HG03558 (cell line): ENCODE measurements around the gene DNAJC2.
"Not testable (repeated sequence)": the region's sequence is repeated elsewhere in the genome, so short reads cannot be mapped to it uniquely, and the experiment has no call there.

Source experiments
- ATAC-seq: cut with Tn5 transposase; IDR thresholded peaks from one replicate; pipeline ENCODE4 v1.9.1; 2021; ENCODE audit warnings: moderate number of reproducible peaks; ENCODE audit not compliant: unreplicated experiment; ENCODE audit errors: extremely low read depth

Gene DNAJC2

DNA sequence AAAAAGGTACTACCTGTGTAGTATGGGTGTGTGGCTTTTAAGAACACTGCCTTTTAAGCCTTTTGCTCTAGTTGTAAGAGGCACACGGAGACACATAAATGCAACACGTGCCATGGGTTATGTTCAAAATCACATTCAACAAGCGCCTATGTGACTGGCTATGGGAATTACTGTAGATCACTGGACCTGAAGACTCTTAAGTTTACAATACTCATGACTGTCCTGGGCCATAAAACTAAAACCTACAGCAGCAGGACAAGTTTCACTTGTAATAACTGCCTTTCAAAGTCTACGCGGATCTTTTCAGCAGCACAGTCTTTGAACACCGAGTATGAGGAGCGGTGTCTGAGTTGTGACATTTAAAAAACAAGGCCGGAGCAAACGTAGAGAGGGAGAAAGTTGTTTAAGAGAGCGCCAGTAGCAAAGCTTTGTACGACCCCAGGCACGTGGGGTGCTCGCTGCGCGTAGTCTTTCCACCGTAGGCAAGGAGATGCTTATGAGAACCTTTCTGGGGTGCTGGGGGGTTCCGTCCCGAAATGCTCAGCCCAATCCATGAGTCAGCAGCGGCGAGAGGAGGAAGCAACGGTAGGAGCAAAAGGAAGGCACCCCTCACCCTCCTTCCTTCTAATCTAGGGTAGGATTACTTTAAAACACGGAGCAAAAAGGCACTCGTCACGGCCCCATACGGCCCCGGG is 662 bp downstream of the DNAJC2 start:
- no peak for ATAC-seq

DNA sequence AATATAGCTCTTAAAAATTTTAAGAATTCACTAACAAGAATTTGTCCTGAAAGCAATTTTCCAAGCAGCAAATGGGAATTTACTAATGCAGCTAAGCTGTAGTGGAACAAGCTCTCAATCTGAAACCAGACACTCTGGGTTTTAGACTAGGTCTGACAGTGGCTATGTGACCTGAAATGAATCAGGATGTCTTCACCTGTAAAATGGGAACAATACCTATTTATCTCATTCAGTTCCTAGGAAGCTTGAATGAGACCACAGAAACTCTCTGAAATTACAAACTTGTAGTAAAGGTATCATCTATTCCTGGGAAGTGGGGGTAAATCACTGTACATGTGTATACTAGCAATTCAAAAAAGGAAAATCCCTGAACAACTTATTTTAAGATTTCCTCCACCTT is 1.2 kb downstream of the DNAJC2 start:
- ATAC-seq, result no peak

- no peak for ATAC-seq
Observed at GRCh38 chr7:103341466-103341865, 3.1 kb downstream of the DNAJC2 start.

DNA sequence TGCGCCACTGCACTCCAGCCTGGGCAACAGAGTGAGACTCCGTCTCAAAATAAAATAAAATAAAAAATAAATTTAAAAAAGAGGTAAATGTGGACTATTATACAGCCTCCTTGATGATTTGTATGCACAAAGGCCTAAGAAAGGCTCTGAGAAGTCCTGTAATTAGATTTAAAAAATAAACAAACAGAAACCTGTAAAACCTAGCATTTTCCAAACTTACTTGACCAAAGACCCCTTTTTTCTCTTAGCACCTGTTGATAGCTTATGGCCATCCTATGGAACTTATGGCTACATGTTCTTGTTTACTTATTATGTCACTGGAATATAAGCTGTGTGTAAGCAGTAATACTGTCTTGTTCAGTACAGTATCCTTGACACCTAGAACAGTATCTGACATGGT is 5.7 kb downstream of the DNAJC2 start:
- ATAC-seq, result no peak

- no peak for ATAC-seq
Observed at GRCh38 chr7:103336761-103337160, 7.8 kb downstream of the DNAJC2 start.

DNA sequence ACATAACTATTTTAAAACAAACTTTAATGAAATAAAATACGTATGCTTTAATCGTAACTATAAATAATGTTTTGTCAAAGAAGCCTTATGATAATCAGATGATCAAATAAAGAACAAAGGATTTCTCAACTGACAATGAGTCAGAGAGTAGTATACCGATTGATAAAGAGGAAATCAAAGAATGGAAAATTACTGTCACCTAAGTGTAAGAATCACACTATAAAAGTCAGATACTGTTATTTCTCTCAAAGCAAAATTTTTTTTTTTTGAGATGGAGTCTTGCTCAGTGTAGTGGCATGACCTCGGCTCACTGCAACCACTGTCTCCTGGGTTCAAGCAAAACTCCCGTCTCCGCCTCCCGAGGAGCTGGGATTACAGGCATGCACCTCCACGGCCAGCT is 18.8 kb downstream of the DNAJC2 start:
- no peak for ATAC-seq

DNA sequence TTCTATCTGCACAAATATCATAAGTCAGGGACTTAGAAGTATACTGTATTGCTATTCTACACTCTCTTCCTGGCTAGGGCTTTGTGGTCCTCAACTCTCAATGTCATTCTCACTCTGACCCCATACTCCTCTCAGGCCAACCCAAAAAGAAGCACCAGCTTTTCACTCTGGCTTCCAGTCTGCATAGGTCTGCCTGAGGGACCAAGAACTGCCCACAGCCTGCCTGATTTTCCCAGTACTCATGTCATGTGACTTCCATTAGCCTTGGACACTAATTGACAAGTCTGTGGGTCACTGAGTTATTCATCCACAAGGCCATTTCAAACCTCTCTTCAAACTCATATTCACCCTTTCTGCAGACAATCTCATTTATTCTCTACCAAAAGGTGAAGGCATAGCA is 27.6 kb downstream of the DNAJC2 start:
- no peak for ATAC-seq

- no peak for ATAC-seq
Observed at GRCh38 chr7:103316380-103316941, 28.1 kb downstream of the DNAJC2 start.

DNA sequence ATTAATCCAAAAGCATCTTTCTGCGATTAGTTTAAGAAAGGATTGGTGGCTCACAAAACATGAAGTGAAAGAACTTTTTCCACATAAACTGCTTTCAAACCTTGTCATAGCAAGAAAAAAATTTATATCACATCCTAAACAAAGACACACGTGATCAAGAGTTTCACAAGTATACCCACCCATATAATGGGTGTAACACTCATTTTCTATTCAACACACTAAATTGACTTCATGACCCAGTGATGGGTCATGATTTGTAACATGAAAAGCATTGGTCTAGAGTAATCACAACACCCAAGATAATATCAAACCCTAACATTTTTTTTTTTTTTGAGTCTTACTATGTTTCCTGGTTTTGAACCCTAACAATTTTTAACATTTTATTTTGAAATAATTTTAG is 29.7 kb downstream of the DNAJC2 start:
- no peak for ATAC-seq

DNA sequence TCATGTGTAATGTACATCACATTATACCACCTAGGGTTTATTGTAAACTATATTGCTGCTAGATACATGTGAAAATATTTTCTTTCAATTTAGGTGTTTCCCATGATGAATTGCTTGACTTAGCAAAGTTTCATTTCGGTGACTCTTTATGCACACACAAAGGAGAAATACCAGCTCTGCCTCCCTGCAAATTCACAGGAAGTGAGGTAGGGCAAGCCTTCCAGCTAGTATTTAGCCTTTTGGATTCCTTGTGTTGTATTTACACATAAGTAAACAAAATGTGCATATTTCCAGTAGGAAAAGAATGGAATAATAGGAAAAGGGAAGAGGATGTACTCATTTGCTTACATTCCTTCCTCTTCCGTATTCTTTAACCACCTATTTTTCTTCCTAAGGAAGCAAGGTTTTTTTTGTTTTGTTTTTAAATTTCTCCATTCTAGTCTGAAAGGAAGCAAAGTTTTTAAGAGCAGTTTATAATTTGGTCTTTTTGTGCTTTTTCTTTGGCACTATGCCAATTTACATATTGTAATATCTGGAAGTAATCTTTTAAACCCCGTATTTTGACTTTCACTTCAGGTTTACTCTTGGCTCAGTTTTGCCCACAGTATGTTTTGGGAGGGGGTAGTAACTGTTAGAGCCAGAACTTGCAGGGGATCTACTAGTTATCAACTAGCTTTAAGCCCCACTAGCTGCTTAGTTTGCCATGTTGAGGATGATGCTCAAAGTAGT is 36.9 kb downstream of the DNAJC2 start:
- ATAC-seq, result no peak

GRCh38 chr7:103301441-103301840 is 43.1 kb downstream of the DNAJC2 start:
- no peak for ATAC-seq

GRCh38 chr7:103299660-103300059 is 44.9 kb downstream of the DNAJC2 start:
- no peak for ATAC-seq

- no peak for ATAC-seq
Observed at GRCh38 chr7:103297837-103298179, 46.8 kb downstream of the DNAJC2 start.

DNA sequence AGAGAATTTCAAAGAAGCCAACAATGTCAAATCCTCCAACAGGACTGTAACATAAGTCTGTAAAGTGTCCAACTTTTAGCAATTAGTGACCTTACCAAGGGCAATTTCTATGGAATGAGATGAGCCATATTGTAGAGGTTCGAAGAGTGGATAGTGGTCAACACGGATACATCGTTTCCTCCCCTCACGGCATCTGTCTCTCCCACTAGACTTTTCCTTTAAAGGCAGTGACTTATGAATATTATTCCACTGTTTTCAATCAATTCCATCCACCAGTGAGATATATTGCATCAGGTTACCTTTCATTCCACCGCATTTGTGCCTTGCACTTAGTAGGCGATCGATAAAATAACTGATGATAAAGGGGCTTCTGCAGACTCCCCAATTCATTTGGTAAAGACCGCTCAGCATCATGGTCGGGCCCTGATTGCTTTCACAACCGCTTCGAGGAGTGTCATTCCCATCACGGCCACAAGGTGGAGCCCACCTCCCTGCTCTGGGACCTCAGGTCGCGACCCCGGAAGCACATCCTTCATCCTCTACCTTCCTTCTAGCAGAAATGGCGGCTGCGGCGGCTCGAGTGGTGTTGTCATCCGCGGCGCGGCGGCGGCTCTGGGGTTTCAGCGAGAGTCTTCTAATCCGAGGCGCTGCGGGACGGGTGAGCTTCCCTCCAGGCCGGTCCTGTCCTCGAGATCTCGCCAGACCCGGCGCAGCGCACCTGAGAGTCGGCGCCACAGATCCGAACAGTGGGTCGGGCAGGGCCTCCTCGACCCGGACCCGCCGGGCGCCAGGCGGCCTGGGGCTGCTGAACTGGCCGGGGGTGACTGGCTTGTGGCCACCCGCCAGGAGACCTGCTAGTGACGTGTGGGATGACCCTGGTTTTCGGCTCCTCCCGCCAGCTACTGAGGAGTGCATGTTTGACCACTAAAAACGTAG is 47.4 kb downstream of the DNAJC2 start, which contains the start of gene PMPCB:
Gene PMPCB (plus strand): TSS at position 535 of the 936 bp plus-strand sequence. CDS start 25 bp downstream, at position 560.
- peak; percentile 79 for ATAC-seq

DNA sequence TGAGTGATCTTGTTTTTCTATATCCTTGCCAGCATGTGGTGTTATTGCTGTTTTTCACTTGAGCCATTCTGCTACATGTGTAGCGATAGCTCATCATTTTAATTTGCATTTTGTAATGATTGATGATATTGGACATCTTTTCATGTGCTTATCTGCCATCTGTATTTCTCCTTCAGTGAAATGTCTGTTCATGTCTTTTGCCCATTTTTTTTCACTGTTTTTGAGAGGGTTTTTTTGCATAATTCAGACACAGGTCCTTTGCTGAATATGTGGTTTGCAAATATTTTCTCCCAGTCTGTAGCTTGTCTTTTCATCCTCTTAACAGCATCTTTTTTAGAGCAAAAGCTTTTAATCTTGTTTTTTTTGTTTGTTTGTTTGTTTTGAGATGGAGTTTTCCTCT is 51.0 kb downstream of the DNAJC2 start:
- no peak for ATAC-seq

GRCh38 chr7:103292122-103292521 is 52.4 kb downstream of the DNAJC2 start:
- no peak for ATAC-seq

DNA sequence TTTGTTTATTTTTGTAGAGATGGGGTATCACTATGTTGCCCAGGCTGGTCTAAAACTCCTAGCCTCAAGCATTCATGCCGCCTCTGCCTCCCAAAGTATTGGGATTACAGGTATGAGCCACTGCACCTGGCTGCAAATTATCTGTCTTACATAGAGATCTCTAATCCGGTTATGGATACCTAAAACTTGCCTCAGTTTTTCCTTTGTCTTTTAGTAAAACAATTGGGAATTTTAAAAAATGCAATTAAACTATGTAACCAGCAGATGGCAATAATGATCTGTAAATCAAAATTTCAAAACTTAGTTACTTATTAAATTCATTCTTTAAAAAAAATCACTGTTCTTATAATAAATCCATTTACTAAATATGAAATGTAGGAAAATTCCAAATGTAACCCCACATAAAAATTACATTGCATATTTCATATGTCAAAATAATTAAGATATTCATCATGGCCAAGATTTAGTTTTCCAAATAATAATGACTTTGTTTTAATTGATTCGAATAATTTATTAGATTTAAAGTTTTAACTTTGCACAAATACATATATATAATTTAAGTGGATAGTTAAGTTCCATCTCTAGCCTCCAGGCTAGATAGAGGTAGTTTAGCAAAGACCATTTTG is 61.7 kb downstream of the DNAJC2 start:
- ATAC-seq, result not testable (repeated sequence)

- not testable (repeated sequence) for ATAC-seq
Observed at GRCh38 chr7:103280803-103281155, 63.8 kb downstream of the DNAJC2 start.

GRCh38 chr7:103279963-103280802 is 64.4 kb downstream of the DNAJC2 start:
- peak; percentile 83 for ATAC-seq
